Neural progenitor cell (in vitro differentiated cells): ENCODE data around the gene DNAAF5.

ENCODE experiments used
- EZH2phosphoT487 ChIP-seq: fragments of 200-600 bp; sonication (generic); IDR thresholded peaks from 2 replicates; pipeline ENCODE4 v1.6.1; 2017; ENCODE audit warnings: antibody characterized with exemption
- TF ChIP-seq, protein P1 (sequence below): fragments of 200-600 bp; sonication (generic); IDR thresholded peaks from 2 replicates; pipeline ENCODE4 v1.5.1; 2017; ENCODE audit warnings: antibody characterized with exemption, mild to moderate bottlenecking

DNA sequence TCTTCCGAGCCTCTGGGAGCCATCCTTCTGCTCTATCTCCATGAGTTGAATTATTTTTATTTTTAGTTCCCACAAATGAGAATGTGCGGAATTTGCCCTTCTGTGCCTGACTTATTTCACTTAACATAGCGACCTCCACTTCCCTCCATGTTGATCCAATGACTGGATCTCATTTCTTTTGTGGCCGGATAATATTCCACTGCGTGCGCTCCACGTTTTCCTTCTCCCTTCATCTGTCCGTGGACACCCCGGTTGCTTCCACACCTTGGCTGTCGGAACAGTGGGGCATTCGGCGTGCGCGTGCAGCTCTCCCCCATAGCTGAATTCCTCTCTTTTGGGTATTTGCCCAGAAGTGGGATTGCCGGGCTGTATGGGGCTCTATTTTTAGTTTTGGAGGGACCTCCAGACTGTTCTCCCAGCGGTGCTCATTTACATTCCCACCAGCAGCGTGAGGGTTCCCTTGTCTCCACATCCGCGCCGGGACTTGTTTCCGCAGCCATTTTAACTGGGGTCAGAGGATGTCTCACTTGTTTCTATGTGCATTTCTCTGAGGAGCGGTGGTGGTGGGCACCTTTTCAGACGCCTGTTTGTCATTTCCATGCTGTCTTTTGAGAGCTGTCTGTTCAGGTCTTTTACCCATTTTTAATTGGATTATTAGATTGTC, 54.8 kb downstream of the DNAAF5 start:
- TF ChIP-seq, protein P1, sequence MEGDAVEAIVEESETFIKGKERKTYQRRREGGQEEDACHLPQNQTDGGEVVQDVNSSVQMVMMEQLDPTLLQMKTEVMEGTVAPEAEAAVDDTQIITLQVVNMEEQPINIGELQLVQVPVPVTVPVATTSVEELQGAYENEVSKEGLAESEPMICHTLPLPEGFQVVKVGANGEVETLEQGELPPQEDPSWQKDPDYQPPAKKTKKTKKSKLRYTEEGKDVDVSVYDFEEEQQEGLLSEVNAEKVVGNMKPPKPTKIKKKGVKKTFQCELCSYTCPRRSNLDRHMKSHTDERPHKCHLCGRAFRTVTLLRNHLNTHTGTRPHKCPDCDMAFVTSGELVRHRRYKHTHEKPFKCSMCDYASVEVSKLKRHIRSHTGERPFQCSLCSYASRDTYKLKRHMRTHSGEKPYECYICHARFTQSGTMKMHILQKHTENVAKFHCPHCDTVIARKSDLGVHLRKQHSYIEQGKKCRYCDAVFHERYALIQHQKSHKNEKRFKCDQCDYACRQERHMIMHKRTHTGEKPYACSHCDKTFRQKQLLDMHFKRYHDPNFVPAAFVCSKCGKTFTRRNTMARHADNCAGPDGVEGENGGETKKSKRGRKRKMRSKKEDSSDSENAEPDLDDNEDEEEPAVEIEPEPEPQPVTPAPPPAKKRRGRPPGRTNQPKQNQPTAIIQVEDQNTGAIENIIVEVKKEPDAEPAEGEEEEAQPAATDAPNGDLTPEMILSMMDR = no peak
- TF ChIP-seq EZH2phosphoT487 = no peak
